HL-60/S4 treated with retinoic acid at 250 ng/mL for 4 days and 3 days (cell line): ENCODE measurements around the gene ICE2.

Source experiments
- in situ Hi-C: fragments of 300-500 bp; cut with MboI; formaldehyde crosslinking; loops from 2 replicates; pipeline ENCODE4 v1.7.0; 2022; ENCODE audit warnings: low sequenced_read_pairs

ICE2 gene

GRCh38 chr15:60391722-60392315 lies 87.1 kb downstream of the ICE2 start:
- in situ Hi-C loops = no loop called here

GRCh38 chr15:60390871-60391501 lies 88.0 kb downstream of the ICE2 start:
- in situ Hi-C loops = no loop called here

- in situ Hi-C loops = no loop called here
Measured at GRCh38 chr15:60390231-60390630, 88.7 kb downstream of the ICE2 start.

GRCh38 chr15:60389261-60390077 lies 89.5 kb downstream of the ICE2 start:
- in situ Hi-C loops = no loop called here

GRCh38 chr15:60387321-60387720 lies 91.6 kb downstream of the ICE2 start:
- in situ Hi-C loops = no loop called here

GRCh38 chr15:60386615-60387014 lies 92.3 kb downstream of the ICE2 start:
- in situ Hi-C loops = no loop called here

- in situ Hi-C loops = no loop called here
Measured at GRCh38 chr15:60385620-60386552, 93.1 kb downstream of the ICE2 start.

- in situ Hi-C loops = no loop called here
Measured at GRCh38 chr15:60384526-60385126, 94.3 kb downstream of the ICE2 start.

- in situ Hi-C loops = no loop called here
Measured at GRCh38 chr15:60384053-60384452, 94.9 kb downstream of the ICE2 start.

- in situ Hi-C loops = no loop called here
Measured at GRCh38 chr15:60382773-60383674, 95.9 kb downstream of the ICE2 start.

GRCh38 chr15:60381148-60381788 lies 97.7 kb downstream of the ICE2 start:
- in situ Hi-C loops = no loop called here

GRCh38 chr15:60379525-60380274 lies 99.2 kb downstream of the ICE2 start:
- in situ Hi-C loops = no loop called here

- in situ Hi-C loops = no loop called here
Measured at GRCh38 chr15:60379185-60379524, 99.8 kb downstream of the ICE2 start.

GRCh38 chr15:60376677-60377095 lies 102.3 kb downstream of the ICE2 start:
- in situ Hi-C loops = no loop called here

GRCh38 chr15:60375306-60375705 lies 103.6 kb downstream of the ICE2 start:
- in situ Hi-C loops = no loop called here

- in situ Hi-C loops = no loop called here
Measured at GRCh38 chr15:60374628-60375081, 104.3 kb downstream of the ICE2 start.

- in situ Hi-C loops = no loop called here
Measured at GRCh38 chr15:60374209-60374608, 104.7 kb downstream of the ICE2 start.

- in situ Hi-C loops = no loop called here
Measured at GRCh38 chr15:60373745-60374144, 105.2 kb downstream of the ICE2 start.
